ENCODE results near the gene NAP1L4.
A peak's percentile ranks its signal among the peaks of the same experiment; 100 is the strongest.

The NAP1L4 gene

GRCh38 chr11:2996976-2997375 lies 4.8 kb upstream of the NAP1L4 start:
- in situ Hi-C loops (cut with HindIII; ENCODE audit: low pct_unique_long_range_greater_than_20kb, low sequenced_read_pairs), result no loop called here
- no peak for DNase-seq (ENCODE audit: low read depth in 1 of 2, low spot score in 1 of 2)

GRCh38 chr11:2995893-2996554 lies 3.9 kb upstream of the NAP1L4 start:
- in situ Hi-C loops (cut with HindIII; ENCODE audit: low pct_unique_long_range_greater_than_20kb, low sequenced_read_pairs), result no loop called here
- DNase-seq (ENCODE audit: low read depth in 1 of 2, low spot score in 1 of 2), result no peak
- no peak for TF ChIP-seq JUND (IDR thresholded peaks at IDR 0.05; ENCODE audit: low read depth)

More at GRCh38 chr11:2996976-2997375, 4.8 kb upstream of the NAP1L4 start:
- TF ChIP-seq JUND (IDR thresholded peaks at IDR 0.05; ENCODE audit: low read depth), result no peak

- TF ChIP-seq JUND (IDR thresholded peaks at IDR 0.05; ENCODE audit: low read depth), result no peak
- no peak for DNase-seq (ENCODE audit: low read depth in 1 of 2, low spot score in 1 of 2)
- in situ Hi-C loops (cut with HindIII; ENCODE audit: low pct_unique_long_range_greater_than_20kb, low sequenced_read_pairs), result no loop called here
These were observed 3.0 kb upstream of the NAP1L4 start for GRCh38 chr11:2995031-2995561.

GRCh38 chr11:2994336-2994730 lies 2.2 kb upstream of the NAP1L4 start:
- in situ Hi-C loops (cut with HindIII; ENCODE audit: low pct_unique_long_range_greater_than_20kb, low sequenced_read_pairs), result no loop called here
- DNase-seq (ENCODE audit: low read depth in 1 of 2, low spot score in 1 of 2), result no peak
- TF ChIP-seq JUND (IDR thresholded peaks at IDR 0.05; ENCODE audit: low read depth), result no peak

GRCh38 chr11:2992997-2993325 lies 832 bp upstream of the NAP1L4 start:
- TF ChIP-seq JUND (IDR thresholded peaks at IDR 0.05; ENCODE audit: low read depth), result no peak
- in situ Hi-C loops (cut with HindIII; ENCODE audit: low pct_unique_long_range_greater_than_20kb, low sequenced_read_pairs), result no loop called here
- no peak for DNase-seq (ENCODE audit: low read depth in 1 of 2, low spot score in 1 of 2)

- in situ Hi-C loops (cut with HindIII; ENCODE audit: low pct_unique_long_range_greater_than_20kb, low sequenced_read_pairs), result no loop called here
- no peak for TF ChIP-seq JUND (IDR thresholded peaks at IDR 0.05; ENCODE audit: low read depth)
- peak in 1 of 2 experiments; percentile 47 for DNase-seq (ENCODE audit: low read depth in 1 of 2, low spot score in 1 of 2)
These were observed 486 bp downstream of the NAP1L4 start for GRCh38 chr11:2991452-2992233.

GRCh38 chr11:2990617-2991451 lies 1.3 kb downstream of the NAP1L4 start:
- TF ChIP-seq JUND (IDR thresholded peaks at IDR 0.05; ENCODE audit: low read depth), result no peak
- DNase-seq (ENCODE audit: low read depth in 1 of 2, low spot score in 1 of 2), result no peak
- in situ Hi-C loops (cut with HindIII; ENCODE audit: low pct_unique_long_range_greater_than_20kb, low sequenced_read_pairs), result no loop called here

- in situ Hi-C loops (cut with HindIII; ENCODE audit: low pct_unique_long_range_greater_than_20kb, low sequenced_read_pairs), result no loop called here
These were observed 2.6 kb downstream of the NAP1L4 start for GRCh38 chr11:2989551-2989950.

GRCh38 chr11:2989006-2989405 lies 3.1 kb downstream of the NAP1L4 start:
- TF ChIP-seq JUND (IDR thresholded peaks at IDR 0.05; ENCODE audit: low read depth), result no peak
- in situ Hi-C loops (cut with HindIII; ENCODE audit: low pct_unique_long_range_greater_than_20kb, low sequenced_read_pairs), result no loop called here
- no peak for DNase-seq (ENCODE audit: low read depth in 1 of 2, low spot score in 1 of 2)

More at GRCh38 chr11:2989551-2989950, 2.6 kb downstream of the NAP1L4 start:
- no peak for TF ChIP-seq JUND (IDR thresholded peaks at IDR 0.05; ENCODE audit: low read depth)
- no peak for DNase-seq (ENCODE audit: low read depth in 1 of 2, low spot score in 1 of 2)

- in situ Hi-C loops (cut with HindIII; ENCODE audit: low pct_unique_long_range_greater_than_20kb, low sequenced_read_pairs), result no loop called here
- no peak for TF ChIP-seq JUND (IDR thresholded peaks at IDR 0.05; ENCODE audit: low read depth)
- peak in 1 of 2 experiments; percentile 61 for DNase-seq (ENCODE audit: low read depth in 1 of 2, low spot score in 1 of 2)
These were observed 4.0 kb downstream of the NAP1L4 start for GRCh38 chr11:2987881-2988861.

- DNase-seq (ENCODE audit: low read depth in 1 of 2, low spot score in 1 of 2), result no peak
- in situ Hi-C loops (cut with HindIII; ENCODE audit: low pct_unique_long_range_greater_than_20kb, low sequenced_read_pairs), result no loop called here
- TF ChIP-seq JUND (IDR thresholded peaks at IDR 0.05; ENCODE audit: low read depth), result no peak
These were observed 8.2 kb downstream of the NAP1L4 start for GRCh38 chr11:2983908-2984307.

Measured in T47D (cell line).